AG09309 (cell line): Measurements from ENCODE around the gene AMN.

Source experiments
- DNase-seq: peaks from one replicate; pipeline ENCODE4 v3.0.0-alpha.2; 2010; ENCODE audit warnings: low read depth
- H3K4me3 ChIP-seq: 2 replicates; pipeline ENCODE4 v1.5.1; 2011; ENCODE audit warnings: mild to moderate bottlenecking, low read depth, low read length, moderate library complexity; ENCODE audit not compliant: control insufficient read depth
- TF ChIP-seq, protein P1 (sequence below): IDR thresholded peaks from 2 replicates; pipeline ENCODE4 v1.5.1; 2011; ENCODE audit warnings: mild to moderate bottlenecking, low read depth, low read length, inconsistent platforms; ENCODE audit not compliant: insufficient read depth, control insufficient read depth; ENCODE audit errors: missing control alignments

Gene AMN

GRCh38 chr14:102949801-102950451 is 27.5 kb downstream of the AMN start:
- no peak overlapping the region for H3K4me3 ChIP-seq
- DNase-seq = no peak
- TF ChIP-seq, protein P1, sequence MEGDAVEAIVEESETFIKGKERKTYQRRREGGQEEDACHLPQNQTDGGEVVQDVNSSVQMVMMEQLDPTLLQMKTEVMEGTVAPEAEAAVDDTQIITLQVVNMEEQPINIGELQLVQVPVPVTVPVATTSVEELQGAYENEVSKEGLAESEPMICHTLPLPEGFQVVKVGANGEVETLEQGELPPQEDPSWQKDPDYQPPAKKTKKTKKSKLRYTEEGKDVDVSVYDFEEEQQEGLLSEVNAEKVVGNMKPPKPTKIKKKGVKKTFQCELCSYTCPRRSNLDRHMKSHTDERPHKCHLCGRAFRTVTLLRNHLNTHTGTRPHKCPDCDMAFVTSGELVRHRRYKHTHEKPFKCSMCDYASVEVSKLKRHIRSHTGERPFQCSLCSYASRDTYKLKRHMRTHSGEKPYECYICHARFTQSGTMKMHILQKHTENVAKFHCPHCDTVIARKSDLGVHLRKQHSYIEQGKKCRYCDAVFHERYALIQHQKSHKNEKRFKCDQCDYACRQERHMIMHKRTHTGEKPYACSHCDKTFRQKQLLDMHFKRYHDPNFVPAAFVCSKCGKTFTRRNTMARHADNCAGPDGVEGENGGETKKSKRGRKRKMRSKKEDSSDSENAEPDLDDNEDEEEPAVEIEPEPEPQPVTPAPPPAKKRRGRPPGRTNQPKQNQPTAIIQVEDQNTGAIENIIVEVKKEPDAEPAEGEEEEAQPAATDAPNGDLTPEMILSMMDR = no peak

GRCh38 chr14:102951034-102951433 is 28.6 kb downstream of the AMN start:
- TF ChIP-seq, protein P1 = no peak
- no peak overlapping the region for H3K4me3 ChIP-seq
- DNase-seq = no peak

GRCh38 chr14:102951799-102952198 is 29.3 kb downstream of the AMN start:
- TF ChIP-seq, protein P1 = no peak
- peak; percentile 46 for DNase-seq
- no peak overlapping the region for H3K4me3 ChIP-seq

DNA sequence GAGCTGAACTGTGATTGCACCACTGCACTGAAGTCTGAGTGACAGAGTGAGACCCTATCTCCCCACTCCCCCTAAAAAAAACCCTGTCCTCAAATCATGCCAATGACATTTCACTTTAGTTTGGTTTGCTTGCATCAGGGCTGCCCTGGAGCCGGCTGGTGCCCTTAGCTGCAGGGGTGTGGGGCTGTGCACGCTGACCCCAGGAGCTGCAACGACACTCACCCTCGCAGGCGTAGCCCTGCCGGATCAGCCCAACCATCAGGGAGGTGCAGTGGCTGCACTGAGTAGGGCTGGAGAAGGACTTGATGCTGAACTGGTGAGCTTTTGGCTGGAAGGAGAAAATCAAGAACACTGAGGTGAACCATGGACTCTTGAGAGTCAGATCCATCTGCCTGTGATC is 29.8 kb downstream of the AMN start:
- DNase-seq = no peak
- no peak overlapping the region for H3K4me3 ChIP-seq
- TF ChIP-seq, protein P1 = no peak

GRCh38 chr14:102953100-102953499 is 30.6 kb downstream of the AMN start:
- H3K4me3 ChIP-seq = no peak overlapping the region
- TF ChIP-seq, protein P1 = no peak
- no peak for DNase-seq

DNA sequence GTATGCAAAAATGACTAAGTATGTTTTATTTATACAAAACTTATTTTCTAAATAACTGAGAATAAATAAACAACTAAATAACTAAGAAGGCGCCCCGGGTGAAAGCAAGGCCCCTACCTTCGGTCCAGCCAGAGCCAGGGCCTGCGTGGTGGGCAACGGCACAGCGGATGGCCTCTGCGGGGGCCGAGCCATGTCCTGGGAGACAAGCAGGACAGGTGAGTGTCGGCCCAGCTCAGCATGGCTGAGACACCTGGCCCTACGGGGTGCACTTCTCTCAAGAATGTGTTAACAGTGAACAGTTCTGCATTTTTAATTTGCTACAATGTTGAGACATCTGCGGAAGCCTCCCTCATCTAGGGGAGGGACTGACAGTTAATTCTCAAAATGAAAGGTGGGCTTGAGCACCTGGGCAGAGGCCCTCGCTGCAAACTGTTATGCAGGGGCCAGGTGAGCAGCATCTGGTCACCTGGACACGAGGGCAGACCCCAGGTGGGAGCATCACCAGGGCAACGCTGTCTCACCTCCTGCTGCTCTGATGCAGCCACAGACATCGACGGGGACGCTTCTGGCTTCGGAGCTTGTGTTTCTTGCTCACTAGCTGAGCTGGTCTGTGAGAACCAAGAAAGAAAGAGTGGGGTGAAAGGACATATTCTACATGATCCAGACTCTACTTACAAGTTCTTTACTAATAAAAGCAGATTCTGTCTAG is 31.8 kb downstream of the AMN start:
- TF ChIP-seq, protein P1 = no peak
- no peak for DNase-seq
- H3K4me3 ChIP-seq = no peak overlapping the region
